Activated CD4-positive, alpha-beta T cell treated with anti-CD3 and anti-CD28 coated beads, Interleukin-2, amount 10 ng/mL, durations not matched to agents 7 days and 5 days (primary cell): ENCODE results near the gene CCL7. TPM values are rescaled to one million over a fixed set of nuclear protein-coding genes. Genes with fewer than 3 reads are reported as not detected.

ENCODE experiments used
- total RNA-seq, 2 experiments: library from RNA; stranded (reverse); gene quantifications; one replicate each; pipeline ENCODE4 v1.2.3, GENCODE V29; 2021

The CCL7 gene
- total RNA-seq, 2 experiments from 2014 or later: not detected

Other genes starting within 250 kb of the CCL7 start
- not detected for gene CCL2, start 14.9 kb upstream of the CCL7 start, total RNA-seq
- not detected for gene CCL11, start 15.5 kb downstream of the CCL7 start, total RNA-seq
- not detected for gene CCL8, start 49.2 kb downstream of the CCL7 start, total RNA-seq
- gene CCL13, start 86.3 kb downstream of the CCL7 start, total RNA-seq: not detected
- gene CCL1, start 93.0 kb downstream of the CCL7 start, total RNA-seq: under 1 TPM; 0.87 TPM